Right atrium auricular region (tissue), 2 donors: ENCODE data around the gene SP4. TPM values are rescaled to one million over a fixed set of nuclear protein-coding genes. Genes with fewer than 3 reads are reported as not detected.

Source experiments
- DNase-seq: peaks from one replicate; pipeline ENCODE4 v3.0.0-alpha.2; 2019; ENCODE audit warnings: low spot score
- H3K27ac ChIP-seq, 2 donors: fragments of 200-600 bp; sonication (generic); 1 replicate in 1 of 2; 2 replicates in 1 of 2; pipeline ENCODE4 v1.5.1; 2016 to 2019
- H3K27me3 ChIP-seq, 2 donors: fragments of 200-600 bp; sonication (generic); one replicate each; pipeline versions ENCODE4 v1.5.1 to v1.6.0; 2017 to 2019
- H3K36me3 ChIP-seq: fragments of 200-600 bp; sonication (generic); one replicate; pipeline ENCODE4 v1.5.1; 2016
- H3K4me1 ChIP-seq, 2 donors: fragments of 200-600 bp; sonication (generic); one replicate each; pipeline versions ENCODE4 v1.5.1 to v1.6.0; 2017 to 2019
- H3K4me3 ChIP-seq, 2 donors: fragments of 200-600 bp; sonication (generic); 1 replicate in 1 of 2; 2 replicates in 1 of 2; pipeline ENCODE4 v1.5.1; 2017 to 2019; ENCODE audit warnings: mild to moderate bottlenecking in 1 of 2, moderate library complexity in 1 of 2
- H3K9me3 ChIP-seq, 2 donors: fragments of 200-600 bp; sonication (generic); one replicate each; pipeline ENCODE4 v1.5.1; 2019
- total RNA-seq, 2 donors: library from RNA; depleted of rRNA; stranded (reverse); fragments of >200 nt; gene quantifications; one replicate each; pipeline ENCODE4 v1.1.0, GENCODE V29; 2016
- TF ChIP-seq, protein P1 (sequence below), 2 donors: fragments of 200-600 bp; sonication (generic); IDR thresholded peaks; one replicate each; pipeline ENCODE4 v1.5.1; 2019; ENCODE audit warnings: antibody characterized with exemption in 2 of 2

Gene SP4
- 100 to 1,000 TPM in 1 of 2 donors, 10 to 100 TPM in 1; 15.2 to 205 TPM for total RNA-seq

DNA sequence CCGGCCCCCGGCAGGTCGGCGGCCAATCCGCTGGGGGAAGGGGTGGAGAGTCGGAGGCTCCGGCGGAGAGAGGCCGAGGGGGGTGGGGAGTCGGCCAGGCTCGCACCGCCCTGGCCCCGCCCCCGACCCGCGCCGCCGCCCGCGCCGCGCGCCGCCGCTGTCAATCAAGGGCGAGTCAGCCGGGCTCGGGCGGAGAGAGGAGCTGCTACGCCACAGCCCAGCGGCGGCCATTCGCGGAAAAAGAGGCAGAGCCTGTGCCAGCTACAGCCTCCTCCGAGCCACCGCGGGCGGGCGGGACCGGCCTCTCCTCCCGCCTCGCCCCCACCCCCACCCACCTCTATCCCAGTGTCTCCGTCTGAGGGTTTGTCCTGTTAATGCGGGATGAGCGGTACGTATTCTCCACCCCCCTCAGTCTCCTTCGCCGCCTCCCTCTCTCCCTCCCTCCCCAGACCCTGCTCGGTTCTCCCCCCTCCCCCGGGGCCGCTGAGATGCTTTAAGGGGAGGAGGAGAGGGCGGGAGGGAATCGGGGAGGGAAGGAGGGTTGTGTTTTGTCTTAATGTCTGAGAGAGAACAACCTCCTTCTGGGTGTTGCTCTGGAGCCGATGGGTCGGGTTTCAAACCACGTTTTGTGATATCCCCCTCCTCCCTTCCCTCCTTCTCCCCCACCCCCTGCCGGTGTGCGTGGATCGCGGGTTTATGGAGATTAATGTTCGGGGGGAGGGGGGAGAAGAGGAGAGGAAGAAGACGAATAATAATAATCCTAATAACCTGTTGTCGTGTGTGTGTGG lies at the start of gene SP4:
TSS of gene SP4 (plus strand) at position 213 of the 788 bp plus-strand sequence. CDS start at position 382, 169 bp downstream.
- peak; percentile 93 for DNase-seq
- Histone ChIP-seq H3K27ac (peak within 1 kb of the TSS; percentile 98 to 99), H3K27me3 (no peaks in the 10 kb centered on the region), H3K4me3 (peak within 1 kb of the TSS; percentile 70 to 92), H3K36me3 (no peaks in the 10 kb centered on the region), H3K9me3 (no peaks in the 10 kb centered on the region), H3K4me1 (peaks cover 0 to 52% of the 10 kb centered on the region in 2 donors)
- TF ChIP-seq, protein P1, sequence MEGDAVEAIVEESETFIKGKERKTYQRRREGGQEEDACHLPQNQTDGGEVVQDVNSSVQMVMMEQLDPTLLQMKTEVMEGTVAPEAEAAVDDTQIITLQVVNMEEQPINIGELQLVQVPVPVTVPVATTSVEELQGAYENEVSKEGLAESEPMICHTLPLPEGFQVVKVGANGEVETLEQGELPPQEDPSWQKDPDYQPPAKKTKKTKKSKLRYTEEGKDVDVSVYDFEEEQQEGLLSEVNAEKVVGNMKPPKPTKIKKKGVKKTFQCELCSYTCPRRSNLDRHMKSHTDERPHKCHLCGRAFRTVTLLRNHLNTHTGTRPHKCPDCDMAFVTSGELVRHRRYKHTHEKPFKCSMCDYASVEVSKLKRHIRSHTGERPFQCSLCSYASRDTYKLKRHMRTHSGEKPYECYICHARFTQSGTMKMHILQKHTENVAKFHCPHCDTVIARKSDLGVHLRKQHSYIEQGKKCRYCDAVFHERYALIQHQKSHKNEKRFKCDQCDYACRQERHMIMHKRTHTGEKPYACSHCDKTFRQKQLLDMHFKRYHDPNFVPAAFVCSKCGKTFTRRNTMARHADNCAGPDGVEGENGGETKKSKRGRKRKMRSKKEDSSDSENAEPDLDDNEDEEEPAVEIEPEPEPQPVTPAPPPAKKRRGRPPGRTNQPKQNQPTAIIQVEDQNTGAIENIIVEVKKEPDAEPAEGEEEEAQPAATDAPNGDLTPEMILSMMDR (IDR thresholded peaks at IDR 0.05) = no peak

DNA sequence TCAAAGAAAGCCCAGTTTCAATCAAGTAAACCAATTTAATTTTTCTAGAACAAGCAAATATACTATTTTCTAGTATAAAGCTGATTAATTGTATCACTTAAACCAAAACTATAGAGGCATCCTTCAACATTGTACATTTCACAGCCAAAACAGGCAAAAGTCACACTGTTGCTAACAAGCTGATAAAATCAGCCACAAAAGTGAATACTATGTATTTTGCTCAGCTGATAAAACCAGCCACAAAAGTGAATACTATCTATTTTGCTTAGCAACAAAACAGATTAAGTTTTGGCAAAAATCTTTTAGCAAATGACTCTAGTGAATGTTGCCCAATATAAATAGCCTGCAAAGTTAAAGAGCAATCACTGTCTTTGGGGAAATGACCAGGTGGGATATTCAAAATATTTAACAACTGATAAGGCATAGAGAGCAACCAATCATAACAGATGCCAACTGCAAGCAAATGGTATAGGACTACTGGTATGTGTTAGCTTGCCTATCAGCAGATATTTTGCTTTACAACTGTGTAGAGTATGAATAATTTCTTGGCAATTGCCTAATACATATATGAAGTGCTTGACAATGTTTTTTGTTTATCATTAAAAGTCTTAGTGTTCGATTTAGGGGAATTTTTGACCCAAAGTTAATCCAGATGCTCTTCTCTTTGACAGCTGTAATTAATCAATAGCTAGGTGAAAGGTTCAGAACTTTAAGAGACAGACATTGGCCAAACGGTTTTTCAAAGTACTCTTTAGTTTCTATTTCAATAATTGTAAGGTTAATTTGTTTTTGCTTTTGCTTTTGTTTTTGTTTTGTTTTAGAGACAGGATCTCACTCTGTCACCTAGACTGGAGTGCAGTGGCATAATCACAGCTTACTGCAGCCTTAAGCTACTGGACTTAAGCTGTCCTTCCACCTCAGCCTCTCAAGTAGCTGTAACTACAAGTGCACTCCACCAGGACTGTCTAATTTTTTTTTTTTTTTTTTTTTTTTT lies 44.4 kb upstream of the SP4 start:
- no peaks in the 10 kb centered on the region for H3K36me3 ChIP-seq
- DNase-seq = no peak
- no peak overlapping the region for H3K4me3 ChIP-seq
- H3K27me3 ChIP-seq = no peaks in the 10 kb centered on the region
- H3K4me1 ChIP-seq = no peaks in the 10 kb centered on the region
- TF ChIP-seq, protein P1 (IDR thresholded peaks at IDR 0.05) = no peak
- no peaks in the 10 kb centered on the region for H3K9me3 ChIP-seq
- H3K27ac ChIP-seq = no peak overlapping the region

GRCh38 chr7:21393937-21394336 lies 33.9 kb upstream of the SP4 start:
- H3K36me3 ChIP-seq = no peaks in the 10 kb centered on the region
- no peaks in the 10 kb centered on the region for H3K27me3 ChIP-seq
- no peak for DNase-seq
- H3K4me3 ChIP-seq = no peak overlapping the region
- H3K9me3 ChIP-seq = no peaks in the 10 kb centered on the region
- H3K4me1 ChIP-seq = no peaks in the 10 kb centered on the region
- TF ChIP-seq, protein P1 (IDR thresholded peaks at IDR 0.05) = no peak
- no peak overlapping the region for H3K27ac ChIP-seq

GRCh38 chr7:21401944-21402343 lies 25.9 kb upstream of the SP4 start:
- H3K27me3 ChIP-seq = no peaks in the 10 kb centered on the region

DNA sequence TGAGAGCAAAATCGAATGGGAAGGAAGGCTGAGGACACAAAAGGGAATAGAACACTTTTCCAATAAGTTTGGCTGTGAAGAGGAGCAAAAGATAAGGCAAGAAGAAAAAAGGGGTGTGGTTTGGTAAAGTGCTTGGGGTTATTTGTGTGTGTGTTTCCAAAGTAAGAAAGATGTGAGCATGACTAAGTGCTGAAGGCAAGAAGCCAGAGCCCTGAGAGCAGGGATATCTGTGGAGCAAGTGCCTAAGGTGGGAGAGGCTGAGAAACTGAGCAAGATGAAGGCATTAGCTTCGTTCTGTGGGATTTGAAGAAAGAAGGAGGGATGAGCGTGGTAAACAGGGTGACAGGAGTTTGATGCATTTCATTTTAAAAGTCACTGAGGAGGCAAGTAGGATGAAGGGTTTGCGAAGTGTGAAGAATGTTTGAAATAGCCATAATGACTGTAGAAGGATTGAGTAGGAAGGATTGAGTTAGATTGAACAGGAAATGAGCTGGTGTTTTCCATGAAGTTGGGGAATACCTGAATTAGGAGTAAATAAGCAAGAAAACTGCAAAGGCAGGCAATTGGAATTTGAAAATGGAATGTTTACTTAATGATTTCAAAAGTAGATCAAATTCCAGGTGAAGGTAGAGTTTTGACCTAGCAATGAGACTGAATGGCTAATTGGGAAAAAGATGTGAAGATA lies 19.9 kb upstream of the SP4 start:
- H3K36me3 ChIP-seq = no peaks in the 10 kb centered on the region
- no peaks in the 10 kb centered on the region for H3K4me1 ChIP-seq
- TF ChIP-seq, protein P1 (IDR thresholded peaks at IDR 0.05) = no peak
- no peak overlapping the region for H3K4me3 ChIP-seq
- H3K27ac ChIP-seq = no peak overlapping the region
- H3K27me3 ChIP-seq = no peaks in the 10 kb centered on the region
- H3K9me3 ChIP-seq = no peaks in the 10 kb centered on the region
- no peak for DNase-seq

More at GRCh38 chr7:21401944-21402343, 25.9 kb upstream of the SP4 start:
- no peak overlapping the region for H3K4me3 ChIP-seq
- TF ChIP-seq, protein P1 (IDR thresholded peaks at IDR 0.05) = no peak
- no peak overlapping the region for H3K27ac ChIP-seq
- no peaks in the 10 kb centered on the region for H3K4me1 ChIP-seq
- no peaks in the 10 kb centered on the region for H3K36me3 ChIP-seq
- DNase-seq = no peak
- H3K9me3 ChIP-seq = no peaks in the 10 kb centered on the region
